HAP-1 (cell line): ENCODE results near the gene PRR33.

Experiments used
- DNase-seq, 2 experiments: peaks; one replicate each; pipeline ENCODE4 v3.0.0-alpha.2; 2016 to 2020; ENCODE audit warnings: low spot score in 2 of 2
- H3K27me3 ChIP-seq: fragments of 250-450 bp; sonication (Bioruptor Pico); 2 replicates; pipeline ENCODE4 v1.5.1; 2020; ENCODE audit warnings: low read depth, mild to moderate bottlenecking, moderate library complexity
- H3K36me3 ChIP-seq: fragments of 250-450 bp; sonication (Bioruptor Pico); replicated peaks from 2 replicates; pipeline ENCODE4 v1.5.1; 2020; ENCODE audit warnings: mild to moderate bottlenecking
- H3K4me1 ChIP-seq: fragments of 250-450 bp; sonication (Bioruptor Pico); 2 replicates; pipeline ENCODE4 v1.5.1; 2020; ENCODE audit warnings: mild to moderate bottlenecking
- H3K4me3 ChIP-seq: fragments of 250-450 bp; sonication (Bioruptor Pico); 2 replicates; pipeline ENCODE4 v1.5.1; 2020; ENCODE audit warnings: mild to moderate bottlenecking, moderate library complexity
- H3K9me3 ChIP-seq: fragments of 250-450 bp; sonication (Bioruptor Pico); 2 replicates; pipeline ENCODE4 v1.5.1; 2020; ENCODE audit warnings: mild to moderate bottlenecking, moderate library complexity
- in situ Hi-C: fragments of 300-500 bp; cut with MboI; formaldehyde crosslinking; loops from 3 replicates; pipeline ENCODE4 v1.14.3; 2020; ENCODE audit warnings: low sequenced_read_pairs, inconsistent platforms, mixed read lengths

PRR33 gene

GRCh38 chr11:1932105-1932480, 40.4 kb upstream of the PRR33 start:
- DNase-seq: no peak
- no peaks in the 10 kb centered on the region for H3K36me3 ChIP-seq
- no peaks in the 10 kb centered on the region for H3K27me3 ChIP-seq
- H3K4me3 ChIP-seq: no peak overlapping the region
- in situ Hi-C loops: no loop called here
- H3K9me3 ChIP-seq: no peaks in the 10 kb centered on the region
- no peaks in the 10 kb centered on the region for H3K4me1 ChIP-seq

GRCh38 chr11:1931341-1932104, 39.8 kb upstream of the PRR33 start:
- DNase-seq: no peak
- H3K4me3 ChIP-seq: no peak overlapping the region
- H3K9me3 ChIP-seq: no peaks in the 10 kb centered on the region
- in situ Hi-C loops: no loop called here
- H3K4me1 ChIP-seq: no peaks in the 10 kb centered on the region
- no peaks in the 10 kb centered on the region for H3K27me3 ChIP-seq
- H3K36me3 ChIP-seq: no peaks in the 10 kb centered on the region

- Histone ChIP-seq H3K4me3 (no peak overlapping the region), H3K9me3 (no peaks in the 10 kb centered on the region), H3K36me3 (no peaks in the 10 kb centered on the region), H3K4me1 (no peaks in the 10 kb centered on the region), H3K27me3 (no peaks in the 10 kb centered on the region)
- in situ Hi-C loops: no loop called here
- DNase-seq: no peak
Observed at GRCh38 chr11:1930462-1930830, 38.8 kb upstream of the PRR33 start.

- Histone ChIP-seq H3K9me3 (no peaks in the 10 kb centered on the region), H3K27me3 (no peaks in the 10 kb centered on the region), H3K4me1 (no peaks in the 10 kb centered on the region), H3K36me3 (no peaks in the 10 kb centered on the region), H3K4me3 (no peak overlapping the region)
- in situ Hi-C loops: no loop called here
- no peak for DNase-seq
Observed at GRCh38 chr11:1929621-1930461, 38.1 kb upstream of the PRR33 start.

GRCh38 chr11:1928891-1929541, 37.3 kb upstream of the PRR33 start:
- Histone ChIP-seq H3K4me3 (no peak overlapping the region), H3K27me3 (no peaks in the 10 kb centered on the region), H3K36me3 (no peaks in the 10 kb centered on the region), H3K9me3 (no peaks in the 10 kb centered on the region), H3K4me1 (no peaks in the 10 kb centered on the region)
- DNase-seq: no peak
- in situ Hi-C loops: no loop called here

- Histone ChIP-seq H3K4me3 (no peak overlapping the region), H3K9me3 (no peaks in the 10 kb centered on the region), H3K36me3 (no peaks in the 10 kb centered on the region), H3K4me1 (no peaks in the 10 kb centered on the region), H3K27me3 (no peaks in the 10 kb centered on the region)
- no peak for DNase-seq
- in situ Hi-C loops: no loop called here
Observed at GRCh38 chr11:1928470-1928890, 36.8 kb upstream of the PRR33 start.

GRCh38 chr11:1927848-1928469, 36.3 kb upstream of the PRR33 start:
- Histone ChIP-seq H3K4me1 (no peaks in the 10 kb centered on the region), H3K9me3 (no peaks in the 10 kb centered on the region), H3K27me3 (no peaks in the 10 kb centered on the region), H3K4me3 (no peak overlapping the region), H3K36me3 (no peaks in the 10 kb centered on the region)
- DNase-seq: no peak
- in situ Hi-C loops: no loop called here

- Histone ChIP-seq H3K9me3 (no peaks in the 10 kb centered on the region), H3K36me3 (no peaks in the 10 kb centered on the region), H3K4me3 (no peak overlapping the region), H3K4me1 (no peaks in the 10 kb centered on the region), H3K27me3 (no peaks in the 10 kb centered on the region)
- in situ Hi-C loops: no loop called here
- DNase-seq: no peak
Observed at GRCh38 chr11:1927026-1927847, 35.5 kb upstream of the PRR33 start.

- no peak overlapping the region for H3K4me3 ChIP-seq
Observed at GRCh38 chr11:1926156-1927025, 34.7 kb upstream of the PRR33 start.

GRCh38 chr11:1925373-1926155, 33.9 kb upstream of the PRR33 start:
- no peaks in the 10 kb centered on the region for H3K9me3 ChIP-seq
- H3K27me3 ChIP-seq: no peaks in the 10 kb centered on the region
- H3K4me3 ChIP-seq: no peak overlapping the region
- in situ Hi-C loops: no loop called here
- no peak for DNase-seq
- no peaks in the 10 kb centered on the region for H3K36me3 ChIP-seq
- H3K4me1 ChIP-seq: no peaks in the 10 kb centered on the region

More at GRCh38 chr11:1926156-1927025, 34.7 kb upstream of the PRR33 start:
- H3K4me1 ChIP-seq: no peaks in the 10 kb centered on the region
- in situ Hi-C loops: no loop called here
- H3K36me3 ChIP-seq: no peaks in the 10 kb centered on the region
- DNase-seq: no peak
- no peaks in the 10 kb centered on the region for H3K9me3 ChIP-seq
- H3K27me3 ChIP-seq: no peaks in the 10 kb centered on the region

- Histone ChIP-seq H3K27me3 (no peaks in the 10 kb centered on the region), H3K4me1 (no peaks in the 10 kb centered on the region), H3K9me3 (no peaks in the 10 kb centered on the region), H3K36me3 (no peaks in the 10 kb centered on the region), H3K4me3 (no peak overlapping the region)
- in situ Hi-C loops: no loop called here
- no peak for DNase-seq
Observed at GRCh38 chr11:1924646-1925372, 33.1 kb upstream of the PRR33 start.
